ENCODE measurements around the gene THSD4.

- TF ChIP-seq, protein P1, sequence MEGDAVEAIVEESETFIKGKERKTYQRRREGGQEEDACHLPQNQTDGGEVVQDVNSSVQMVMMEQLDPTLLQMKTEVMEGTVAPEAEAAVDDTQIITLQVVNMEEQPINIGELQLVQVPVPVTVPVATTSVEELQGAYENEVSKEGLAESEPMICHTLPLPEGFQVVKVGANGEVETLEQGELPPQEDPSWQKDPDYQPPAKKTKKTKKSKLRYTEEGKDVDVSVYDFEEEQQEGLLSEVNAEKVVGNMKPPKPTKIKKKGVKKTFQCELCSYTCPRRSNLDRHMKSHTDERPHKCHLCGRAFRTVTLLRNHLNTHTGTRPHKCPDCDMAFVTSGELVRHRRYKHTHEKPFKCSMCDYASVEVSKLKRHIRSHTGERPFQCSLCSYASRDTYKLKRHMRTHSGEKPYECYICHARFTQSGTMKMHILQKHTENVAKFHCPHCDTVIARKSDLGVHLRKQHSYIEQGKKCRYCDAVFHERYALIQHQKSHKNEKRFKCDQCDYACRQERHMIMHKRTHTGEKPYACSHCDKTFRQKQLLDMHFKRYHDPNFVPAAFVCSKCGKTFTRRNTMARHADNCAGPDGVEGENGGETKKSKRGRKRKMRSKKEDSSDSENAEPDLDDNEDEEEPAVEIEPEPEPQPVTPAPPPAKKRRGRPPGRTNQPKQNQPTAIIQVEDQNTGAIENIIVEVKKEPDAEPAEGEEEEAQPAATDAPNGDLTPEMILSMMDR (IDR thresholded peaks at IDR 0.05): no peak
- no peak for TF ChIP-seq POLR2A (IDR thresholded peaks at IDR 0.05)
Observed at GRCh38 chr15:71323584-71323983, 208.3 kb downstream of the THSD4 start.
